SK-N-SH (cell line): ENCODE data around the gene FTO. TPM values are rescaled to one million over a fixed set of nuclear protein-coding genes. Genes with fewer than 3 reads are reported as not detected.

Experiments
- CTCF ChIA-PET: fragments of 300-600, 350-600 bp; formaldehyde crosslinking; extraction: SDS; loops from one replicate; lab custom pipeline; 2021; lab: Yijun Ruan, JAX
- POLR2A ChIA-PET: fragments of 350-600 bp; sonication (Branson Sonifier 250); formaldehyde crosslinking; extraction: SDS; loops from one replicate; lab custom pipeline; 2020; ENCODE audit warnings: antibody characterized with exemption, inconsistent platforms; lab: Yijun Ruan, JAX
- DNase-seq: peaks from one replicate; pipeline ENCODE4 v3.0.0; 2012
- H2AFZ ChIP-seq: fragments of 200-600 bp; sonication (generic); 2 replicates; pipeline ENCODE4 v1.8.1; 2016; ENCODE audit warnings: antibody characterized with exemption, mild to moderate bottlenecking, low read depth
- H3F3A ChIP-seq: fragments of 200-600 bp; sonication (generic); replicated peaks from 2 replicates; pipeline ENCODE3; 2016; ENCODE audit warnings: antibody characterized with exemption, mild to moderate bottlenecking; ENCODE audit not compliant: insufficient read depth
- H3K27ac ChIP-seq, 2 experiments: fragments of 200-500 bp in 1 of 2; fragments of 200-600 bp in 1 of 2; sonication (Bioruptor generic) in 1 of 2; sonication (generic), shearing (Covaris generic) in 1 of 2; 2 replicates each; pipeline versions ENCODE4 v1.5.1 to v1.6.1; 2014 to 2016; ENCODE audit warnings: low read depth in 2 of 2, inconsistent platforms in 1 of 2, low read length in 1 of 2, mild to moderate bottlenecking in 1 of 2, mixed read lengths in 1 of 2
- H3K27me3 ChIP-seq: fragments of 200-600 bp; sonication (generic), shearing (Covaris generic); 2 replicates; pipeline ENCODE4 v1.6.1; 2016; ENCODE audit warnings: mixed run types; ENCODE audit not compliant: insufficient read depth
- H3K36me3 ChIP-seq, 2 experiments: fragments of 200-500 bp in 1 of 2; fragments of 200-600 bp in 1 of 2; sonication (Bioruptor generic) in 1 of 2; sonication (generic) in 1 of 2; replicated peaks in 1 of 2; 2 replicates each; pipeline versions ENCODE3 to v1.5.1; 2014 to 2016; ENCODE audit warnings: low read length in 1 of 2, mild to moderate bottlenecking in 1 of 2; ENCODE audit not compliant: insufficient read depth in 2 of 2, control insufficient read depth in 1 of 2
- H3K4me1 ChIP-seq, 2 experiments: fragments of 200-500 bp in 1 of 2; fragments of 200-600 bp in 1 of 2; sonication (Bioruptor generic) in 1 of 2; sonication (generic), shearing (Covaris generic) in 1 of 2; 2 replicates each; pipeline versions ENCODE4 v1.5.1 to v1.6.1; 2014 to 2016; ENCODE audit warnings: low read depth in 1 of 2, low read length in 1 of 2, mixed run types in 1 of 2; ENCODE audit not compliant: insufficient read depth in 2 of 2, control insufficient read depth in 1 of 2
- H3K4me2 ChIP-seq: fragments of 200-600 bp; sonication (generic), shearing (Covaris generic); 2 replicates; pipeline ENCODE4 v1.6.1; 2017; ENCODE audit warnings: mixed run types
- H3K4me3 ChIP-seq, 2 experiments: fragments of 200-500 bp in 1 of 2; fragments of 200-600 bp in 1 of 2; sonication (Bioruptor generic) in 1 of 2; sonication (generic), shearing (Covaris generic) in 1 of 2; 2 replicates each; pipeline versions ENCODE4 v1.5.1 to v1.8.1; 2014 to 2016; ENCODE audit warnings: low read depth in 2 of 2, inconsistent platforms in 1 of 2, low read length in 1 of 2, mild to moderate bottlenecking in 1 of 2, mixed read lengths in 1 of 2, moderate library complexity in 1 of 2
- H3K79me2 ChIP-seq: fragments of 200-600 bp; sonication (generic); 2 replicates; pipeline ENCODE4 v1.8.1; 2017; ENCODE audit warnings: mild to moderate bottlenecking; ENCODE audit not compliant: insufficient read depth
- H3K9ac ChIP-seq: fragments of 200-600 bp; sonication (generic); 2 replicates; pipeline ENCODE4 v1.6.1; 2017; ENCODE audit warnings: mixed run types
- H3K9me2 ChIP-seq: fragments of 200-600 bp; sonication (generic); 2 replicates; pipeline ENCODE4 v1.6.1; 2017; ENCODE audit warnings: mixed run types
- H3K9me3 ChIP-seq: fragments of 200-600 bp; sonication (generic); 2 replicates; pipeline ENCODE4 v1.6.1; 2017; ENCODE audit warnings: mixed run types, mild to moderate bottlenecking, moderate library complexity
- H4K20me1 ChIP-seq: fragments of 200-600 bp; sonication (generic); 2 replicates; pipeline ENCODE4 v1.6.1; 2017; ENCODE audit warnings: mild to moderate bottlenecking, mixed run types; ENCODE audit not compliant: insufficient read depth
- EZH2phosphoT487 ChIP-seq: fragments of 200-600 bp; sonication (generic); IDR thresholded peaks from 2 replicates; pipeline ENCODE4 v1.6.1; 2017; ENCODE audit warnings: low read depth, mixed run types, mild to moderate bottlenecking, antibody characterized with exemption, moderate library complexity, borderline replicate concordance
- FOXJ3 ChIP-seq: sonication (generic); formaldehyde crosslinking; IDR thresholded peaks from 2 replicates; pipeline ENCODE4 v1.5.1; 2020; ENCODE audit warnings: mild to moderate bottlenecking, missing genetic modification reagents
- GATA2 ChIP-seq: sonication (generic); formaldehyde crosslinking; IDR thresholded peaks from 2 replicates; pipeline ENCODE4 v1.5.0; 2020; ENCODE audit warnings: mild to moderate bottlenecking, missing genetic modification reagents
- NFIC ChIP-seq: IDR thresholded peaks from 2 replicates; pipeline ENCODE4 v1.4.0; 2012; ENCODE audit warnings: borderline replicate concordance
- POLR2AphosphoS5 ChIP-seq: IDR thresholded peaks from 2 replicates; pipeline ENCODE4 v1.6.1; 2012; ENCODE audit warnings: low read depth, low read length
- RAD21 ChIP-seq: IDR thresholded peaks from 2 replicates; pipeline ENCODE4 v1.6.1; 2012; ENCODE audit warnings: mild to moderate bottlenecking, low read length
- RCOR1 ChIP-seq: fragments of 150-350 bp; IDR thresholded peaks from 2 replicates; pipeline ENCODE4 v1.6.1; 2017; ENCODE audit warnings: antibody characterized with exemption, low read length
- RXRA ChIP-seq: IDR thresholded peaks from 2 replicates; pipeline ENCODE4 v1.4.0; 2012; ENCODE audit warnings: low read depth, mild to moderate bottlenecking, borderline replicate concordance
- SIN3A ChIP-seq: IDR thresholded peaks from 2 replicates; pipeline ENCODE4 v1.6.1; 2012; ENCODE audit warnings: low read depth, mild to moderate bottlenecking, low read length, moderate library complexity, borderline replicate concordance
- SMC3 ChIP-seq: IDR thresholded peaks from 2 replicates; pipeline ENCODE4 v1.6.1; 2012; ENCODE audit warnings: low read depth, low read length, improper control_type of control experiment
- TAF1 ChIP-seq: IDR thresholded peaks from 2 replicates; pipeline ENCODE4 v1.6.1; 2012; ENCODE audit warnings: low read depth, mild to moderate bottlenecking, low read length, moderate library complexity, borderline replicate concordance
- TCF12 ChIP-seq: IDR thresholded peaks from 2 replicates; pipeline ENCODE4 v1.4.0; 2012
- WGBS: methylation state at CpG from one replicate; pipeline ENCODE4 v1.1.6; 2017; ENCODE audit warnings: low lambda C conversion rate; 5-methylcytosine and 5-hydroxymethylcytosine counted together
- polyA plus RNA-seq, 3 experiments: library from polyadenylated mRNA; depleted of rRNA; stranded (reverse); fragments of >200 nt; gene quantifications; 2 replicates each; pipeline ENCODE4 v1.2.3, GENCODE V29; 2012
- TF ChIP-seq, protein P1 (sequence below): fragments of 200-600 bp; sonication (generic); IDR thresholded peaks from 2 replicates; pipeline ENCODE4 v1.6.1; 2017; ENCODE audit warnings: antibody characterized with exemption, mild to moderate bottlenecking, moderate library complexity
- TF ChIP-seq, protein P2 (sequence below): fragments of 150-350 bp; IDR thresholded peaks from 2 replicates; pipeline ENCODE4 v1.6.1; 2016; ENCODE audit warnings: mild to moderate bottlenecking, low read depth, low read length

FTO gene
- polyA plus RNA-seq, 1 of the 3 experiments (the other 2 are of a cell fraction): 41.2 TPM

DNA sequence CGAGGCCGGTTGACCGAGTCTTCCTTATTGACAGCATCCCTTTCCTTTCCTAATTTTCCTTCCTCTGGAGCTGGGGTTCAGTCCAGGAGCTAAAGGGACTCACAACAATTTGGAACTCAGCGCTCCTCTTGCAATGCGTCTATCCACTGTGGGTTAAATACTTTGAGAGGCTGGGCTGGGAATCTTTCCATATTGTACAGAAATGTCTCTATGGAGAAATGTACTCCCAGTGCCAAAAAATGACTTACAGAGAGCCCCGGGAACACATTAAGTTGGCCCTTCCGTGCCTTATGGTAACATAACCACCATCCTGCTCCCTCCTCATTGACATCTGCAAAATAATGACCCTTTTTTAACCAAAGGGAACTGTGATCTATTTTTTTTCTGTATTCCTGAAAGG is 192.8 kb downstream of the FTO start (continued):
- TF ChIP-seq, protein P1, sequence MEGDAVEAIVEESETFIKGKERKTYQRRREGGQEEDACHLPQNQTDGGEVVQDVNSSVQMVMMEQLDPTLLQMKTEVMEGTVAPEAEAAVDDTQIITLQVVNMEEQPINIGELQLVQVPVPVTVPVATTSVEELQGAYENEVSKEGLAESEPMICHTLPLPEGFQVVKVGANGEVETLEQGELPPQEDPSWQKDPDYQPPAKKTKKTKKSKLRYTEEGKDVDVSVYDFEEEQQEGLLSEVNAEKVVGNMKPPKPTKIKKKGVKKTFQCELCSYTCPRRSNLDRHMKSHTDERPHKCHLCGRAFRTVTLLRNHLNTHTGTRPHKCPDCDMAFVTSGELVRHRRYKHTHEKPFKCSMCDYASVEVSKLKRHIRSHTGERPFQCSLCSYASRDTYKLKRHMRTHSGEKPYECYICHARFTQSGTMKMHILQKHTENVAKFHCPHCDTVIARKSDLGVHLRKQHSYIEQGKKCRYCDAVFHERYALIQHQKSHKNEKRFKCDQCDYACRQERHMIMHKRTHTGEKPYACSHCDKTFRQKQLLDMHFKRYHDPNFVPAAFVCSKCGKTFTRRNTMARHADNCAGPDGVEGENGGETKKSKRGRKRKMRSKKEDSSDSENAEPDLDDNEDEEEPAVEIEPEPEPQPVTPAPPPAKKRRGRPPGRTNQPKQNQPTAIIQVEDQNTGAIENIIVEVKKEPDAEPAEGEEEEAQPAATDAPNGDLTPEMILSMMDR: no peak

DNA sequence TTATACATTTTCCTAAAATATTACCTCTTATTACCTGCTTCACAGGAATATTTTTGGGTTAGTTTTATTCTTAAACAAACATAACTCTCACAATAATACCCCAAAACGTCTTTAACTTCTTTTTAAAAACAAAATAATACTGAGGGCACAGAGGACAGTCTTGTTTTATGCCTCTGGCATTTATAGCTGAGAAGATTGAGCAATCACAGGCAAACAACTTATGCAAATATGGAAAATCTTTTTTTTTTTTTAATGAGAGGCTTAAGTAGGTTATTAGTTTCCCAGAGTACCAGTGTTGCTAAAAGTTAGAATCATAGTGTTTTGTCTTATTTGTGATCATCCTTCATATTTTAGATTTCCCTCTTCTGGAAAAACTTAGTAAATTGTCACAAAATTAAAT is 195.0 kb downstream of the FTO start:
- no peak for TF ChIP-seq TCF12
- TF ChIP-seq, protein P2, sequence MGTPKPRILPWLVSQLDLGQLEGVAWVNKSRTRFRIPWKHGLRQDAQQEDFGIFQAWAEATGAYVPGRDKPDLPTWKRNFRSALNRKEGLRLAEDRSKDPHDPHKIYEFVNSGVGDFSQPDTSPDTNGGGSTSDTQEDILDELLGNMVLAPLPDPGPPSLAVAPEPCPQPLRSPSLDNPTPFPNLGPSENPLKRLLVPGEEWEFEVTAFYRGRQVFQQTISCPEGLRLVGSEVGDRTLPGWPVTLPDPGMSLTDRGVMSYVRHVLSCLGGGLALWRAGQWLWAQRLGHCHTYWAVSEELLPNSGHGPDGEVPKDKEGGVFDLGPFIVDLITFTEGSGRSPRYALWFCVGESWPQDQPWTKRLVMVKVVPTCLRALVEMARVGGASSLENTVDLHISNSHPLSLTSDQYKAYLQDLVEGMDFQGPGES: no peak
- no peak for TF ChIP-seq SMC3
- no peak for TF ChIP-seq RAD21
- TF ChIP-seq TAF1: no peak
- no peak for TF ChIP-seq POLR2AphosphoS5
- TF ChIP-seq SIN3A: no peak
- TF ChIP-seq NFIC: no peak
- TF ChIP-seq FOXJ3 (CRISPR knock-in tag): no peak
- no peak for TF ChIP-seq RXRA
- TF ChIP-seq GATA2 (CRISPR knock-in tag): no peak
- TF ChIP-seq EZH2phosphoT487: no peak
- TF ChIP-seq, protein P1: no peak
- no peak for TF ChIP-seq RCOR1
- Histone ChIP-seq H3K9ac (no peak overlapping the region), H3K4me2 (no peak overlapping the region), H3K9me3 (no peaks in the 10 kb centered on the region), H3K36me3 (peaks cover 2 to 3% of the 10 kb centered on the region in 2 experiments), H4K20me1 (no peaks in the 10 kb centered on the region), H3K4me3 (no peak overlapping the region), H3K79me2 (no peaks in the 10 kb centered on the region), H3F3A (no peaks in the 10 kb centered on the region), H3K4me1 (peaks cover 13 to 19% of the 10 kb centered on the region in 2 experiments; a peak in 3 of 4 replicates), H2AFZ (no peak overlapping the region), H3K9me2 (no peaks in the 10 kb centered on the region), H3K27me3 (no peaks in the 10 kb centered on the region), H3K27ac (no peak overlapping the region)
- DNase-seq: no peak
- ChIA-PET POLR2A (no interaction called here), CTCF (interaction anchor here (1.0 to 1.3 kb wide), 2 partner anchors 12 to 162 kb away, joined by 4 to 6 read pairs; no protein-coding TSS in a partner anchor)
- 77% methylated on average over 1 of the region's 1 CpG for WGBS
